SJSA1 (cell line): ENCODE results near the gene STAM. TPM values are rescaled to one million over a fixed set of nuclear protein-coding genes. Genes with fewer than 3 reads are reported as not detected.
A peak's percentile ranks its signal among the peaks of the same experiment; 100 is the strongest.

ENCODE experiments used
- DNase-seq, 2 experiments: peaks; one replicate each; pipeline ENCODE4 v3.0.0-alpha.2; 2015 to 2020; ENCODE audit warnings: low spot score in 2 of 2, low read depth in 1 of 2
- H3K27ac ChIP-seq: fragments of 250-450 bp; sonication (Bioruptor Pico); 2 replicates; pipeline ENCODE4 v1.5.1; 2020; ENCODE audit warnings: mild to moderate bottlenecking, moderate library complexity
- H3K27me3 ChIP-seq: fragments of 250-450 bp; sonication (Bioruptor Pico); replicated peaks from 2 replicates; pipeline ENCODE4 v1.5.1; 2020; ENCODE audit warnings: mild to moderate bottlenecking, moderate library complexity
- H3K36me3 ChIP-seq: fragments of 250-450 bp; sonication (Bioruptor Pico); 2 replicates; pipeline ENCODE4 v1.5.1; 2020; ENCODE audit warnings: mild to moderate bottlenecking
- H3K4me1 ChIP-seq: fragments of 250-450 bp; sonication (Bioruptor Pico); replicated peaks from 2 replicates; pipeline ENCODE4 v1.6.1; 2021; ENCODE audit warnings: mild to moderate bottlenecking
- H3K4me3 ChIP-seq: fragments of 250-450 bp; sonication (Bioruptor Pico); 2 replicates; pipeline ENCODE4 v1.5.1; 2020; ENCODE audit warnings: mild to moderate bottlenecking
- H3K9me3 ChIP-seq: fragments of 250-450 bp; sonication (Bioruptor Pico); replicated peaks from 2 replicates; pipeline ENCODE4 v1.5.1; 2020; ENCODE audit warnings: mild to moderate bottlenecking
- total RNA-seq: library from RNA; depleted of rRNA; stranded (reverse); fragments of >200 nt; shearing (Covaris generic); gene quantifications from 2 replicates; pipeline ENCODE4 v1.2.3, GENCODE V29; 2014; rRNA removed

STAM gene
- 20.0 and 33.8 TPM in 2 replicates for total RNA-seq

- Histone ChIP-seq H3K4me3 (peak within 1 kb of the TSS; percentile 64), H3K27me3 (no peaks in the 10 kb centered on the region), H3K36me3 (peaks cover 27% of the 10 kb centered on the region), H3K27ac (peak within 1 kb of the TSS; percentile 99), H3K4me1 (peaks cover 22% of the 10 kb centered on the region), H3K9me3 (no peaks in the 10 kb centered on the region)
- DNase-seq: peak; percentile 94 to 100
Measured at GRCh38 chr10:17643755-17644484, at the start of gene STAM. TSS of gene STAM (plus strand) at chr10:17644151. CDS start at chr10:17644340, 189 bp downstream.

GRCh38 chr10:17597386-17597785 lies 46.6 kb upstream of the STAM start:
- Histone ChIP-seq H3K4me1 (no peaks in the 10 kb centered on the region), H3K27ac (no peak overlapping the region), H3K36me3 (peaks cover 61% of the 10 kb centered on the region), H3K4me3 (no peak overlapping the region), H3K9me3 (no peaks in the 10 kb centered on the region), H3K27me3 (no peaks in the 10 kb centered on the region)
- DNase-seq: no peak

GRCh38 chr10:17599089-17599488 lies 44.9 kb upstream of the STAM start:
- H3K36me3 ChIP-seq: peaks cover 61% of the 10 kb centered on the region
- H3K9me3 ChIP-seq: no peaks in the 10 kb centered on the region
- no peak overlapping the region for H3K27ac ChIP-seq
- no peaks in the 10 kb centered on the region for H3K27me3 ChIP-seq
- no peaks in the 10 kb centered on the region for H3K4me1 ChIP-seq
- no peak overlapping the region for H3K4me3 ChIP-seq
- DNase-seq: no peak

GRCh38 chr10:17605936-17606335 lies 38.0 kb upstream of the STAM start:
- peaks cover 41% of the 10 kb centered on the region for H3K36me3 ChIP-seq
- H3K27me3 ChIP-seq: no peaks in the 10 kb centered on the region
- no peaks in the 10 kb centered on the region for H3K4me1 ChIP-seq
- no peak for DNase-seq
- H3K27ac ChIP-seq: no peak overlapping the region
- no peaks in the 10 kb centered on the region for H3K9me3 ChIP-seq
- H3K4me3 ChIP-seq: no peak overlapping the region

- Histone ChIP-seq H3K27ac (no peak overlapping the region), H3K4me1 (no peaks in the 10 kb centered on the region), H3K4me3 (no peak overlapping the region), H3K36me3 (peaks cover 38% of the 10 kb centered on the region), H3K27me3 (no peaks in the 10 kb centered on the region), H3K9me3 (no peaks in the 10 kb centered on the region)
- no peak for DNase-seq
Measured at GRCh38 chr10:17606547-17607040, 37.4 kb upstream of the STAM start.

- no peak overlapping the region for H3K27ac ChIP-seq
- H3K4me1 ChIP-seq: no peaks in the 10 kb centered on the region
- no peaks in the 10 kb centered on the region for H3K9me3 ChIP-seq
- H3K27me3 ChIP-seq: no peaks in the 10 kb centered on the region
- H3K4me3 ChIP-seq: no peak overlapping the region
- H3K36me3 ChIP-seq: peaks cover 35% of the 10 kb centered on the region
- no peak for DNase-seq
Measured at GRCh38 chr10:17607060-17607459, 36.9 kb upstream of the STAM start.

GRCh38 chr10:17607603-17608332 lies 36.2 kb upstream of the STAM start:
- Histone ChIP-seq H3K36me3 (peaks cover 36% of the 10 kb centered on the region), H3K27ac (no peak overlapping the region), H3K27me3 (no peaks in the 10 kb centered on the region), H3K9me3 (no peaks in the 10 kb centered on the region), H3K4me1 (no peaks in the 10 kb centered on the region), H3K4me3 (no peak overlapping the region)
- peak in 1 of 2 experiments; percentile 46 for DNase-seq

- Histone ChIP-seq H3K9me3 (no peaks in the 10 kb centered on the region), H3K36me3 (peaks cover 33% of the 10 kb centered on the region), H3K4me1 (no peaks in the 10 kb centered on the region), H3K4me3 (no peak overlapping the region), H3K27me3 (no peaks in the 10 kb centered on the region), H3K27ac (no peak overlapping the region)
- no peak for DNase-seq
Measured at GRCh38 chr10:17609523-17610079, 34.4 kb upstream of the STAM start.

- peak; percentile 61 to 79 for DNase-seq
- peak overlapping the region; percentile 95 for H3K4me3 ChIP-seq
- H3K4me1 ChIP-seq: peaks cover 7% of the 10 kb centered on the region
- no peaks in the 10 kb centered on the region for H3K9me3 ChIP-seq
- peaks cover 29% of the 10 kb centered on the region for H3K36me3 ChIP-seq
- H3K27ac ChIP-seq: peak overlapping the region; percentile 86
- no peaks in the 10 kb centered on the region for H3K27me3 ChIP-seq
Measured at GRCh38 chr10:17616403-17617030, 27.4 kb upstream of the STAM start.

GRCh38 chr10:17617031-17617911 lies 26.7 kb upstream of the STAM start, which contains the start of gene HACD1:
TSS of gene HACD1 (minus strand) at chr10:17617374. CDS start at chr10:17617339, 35 bp downstream.
- DNase-seq: peak; percentile 86 to 87
- H3K27ac ChIP-seq: peak within 1 kb of the TSS; percentile 86
- peak within 1 kb of the TSS; percentile 95 for H3K4me3 ChIP-seq
- H3K4me1 ChIP-seq: peaks cover 7% of the 10 kb centered on the region
- H3K36me3 ChIP-seq: peaks cover 26% of the 10 kb centered on the region
- no peaks in the 10 kb centered on the region for H3K9me3 ChIP-seq
- H3K27me3 ChIP-seq: no peaks in the 10 kb centered on the region

- H3K36me3 ChIP-seq: peaks cover under 1% of the 10 kb centered on the region; the same call in 1 of the 2 replicates
- peaks cover 4% of the 10 kb centered on the region for H3K4me1 ChIP-seq
- no peaks in the 10 kb centered on the region for H3K27me3 ChIP-seq
- H3K4me3 ChIP-seq: no peak overlapping the region
- DNase-seq: no peak
- H3K27ac ChIP-seq: no peak overlapping the region
- H3K9me3 ChIP-seq: no peaks in the 10 kb centered on the region
Measured at GRCh38 chr10:17622061-17622460, 21.9 kb upstream of the STAM start.

- Histone ChIP-seq H3K27me3 (no peaks in the 10 kb centered on the region), H3K9me3 (no peaks in the 10 kb centered on the region), H3K36me3 (no peaks in the 10 kb centered on the region), H3K4me3 (no peak overlapping the region), H3K4me1 (no peaks in the 10 kb centered on the region), H3K27ac (no peak overlapping the region)
- DNase-seq: no peak
Measured at GRCh38 chr10:17624996-17625395, 19.0 kb upstream of the STAM start.

GRCh38 chr10:17626656-17627055 lies 17.3 kb upstream of the STAM start:
- Histone ChIP-seq H3K4me3 (no peak overlapping the region), H3K36me3 (no peaks in the 10 kb centered on the region), H3K27ac (no peak overlapping the region), H3K9me3 (no peaks in the 10 kb centered on the region), H3K27me3 (no peaks in the 10 kb centered on the region), H3K4me1 (no peaks in the 10 kb centered on the region)
- DNase-seq: no peak
